Erythroblast (primary cell): Measurements from ENCODE around the gene ASXL1.

Experiments used
- GATA1 ChIP-seq: IDR thresholded peaks from 2 replicates; pipeline ENCODE4 v1.6.1; 2011; ENCODE audit warnings: low read depth, mild to moderate bottlenecking, control low read depth, low read length, moderate library complexity
- POLR2A ChIP-seq: IDR thresholded peaks from 2 replicates; pipeline ENCODE4 v1.6.1; 2011; ENCODE audit warnings: mild to moderate bottlenecking, low read length

DNA sequence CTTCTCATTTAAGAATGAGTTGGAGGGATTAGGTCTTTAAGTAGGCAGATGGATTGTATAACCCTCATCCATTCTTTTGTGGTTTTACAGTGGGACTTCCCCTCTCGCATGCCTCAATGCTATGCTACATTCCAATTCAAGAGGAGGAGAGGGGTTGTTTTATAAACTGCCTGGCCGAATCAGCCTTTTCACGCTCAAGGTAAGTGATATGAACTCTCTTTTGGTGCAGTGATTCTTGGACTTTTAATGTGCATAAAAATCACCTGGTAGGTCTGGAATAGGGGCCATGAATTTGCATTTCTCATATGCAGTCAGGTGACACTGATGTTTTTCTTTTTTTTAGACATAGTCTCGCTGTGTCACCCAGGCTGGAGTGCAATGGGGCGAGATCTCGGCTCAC, 10.8 kb downstream of the ASXL1 start:
- TF ChIP-seq POLR2A = no peak
- no peak for TF ChIP-seq GATA1
